ENCODE data around the gene PTPRN2.

The PTPRN2 gene

GRCh38 chr7:157932498-157933218 lies 655.0 kb downstream of the PTPRN2 start:
- H3K4me3 ChIP-seq (ENCODE audit: low read depth, low read length): no peak overlapping the region
- no peak for DNase-seq (ENCODE audit: low read depth)
- no peak for TF ChIP-seq CTCF (IDR thresholded peaks at IDR 0.05; ENCODE audit: control insufficient read depth, extremely low read depth, insufficient read depth)

- no peak overlapping the region for H3K4me3 ChIP-seq (ENCODE audit: low read depth, low read length)
- TF ChIP-seq CTCF (IDR thresholded peaks at IDR 0.05; ENCODE audit: control insufficient read depth, extremely low read depth, insufficient read depth): no peak
- no peak for DNase-seq (ENCODE audit: low read depth)
Observed at GRCh38 chr7:157930926-157931466, 656.6 kb downstream of the PTPRN2 start.

GRCh38 chr7:157930441-157930840 lies 657.2 kb downstream of the PTPRN2 start:
- no peak for DNase-seq (ENCODE audit: low read depth)
- H3K4me3 ChIP-seq (ENCODE audit: low read depth, low read length): no peak overlapping the region
- TF ChIP-seq CTCF (IDR thresholded peaks at IDR 0.05; ENCODE audit: control insufficient read depth, extremely low read depth, insufficient read depth): no peak

- no peak for TF ChIP-seq CTCF (IDR thresholded peaks at IDR 0.05; ENCODE audit: control insufficient read depth, extremely low read depth, insufficient read depth)
- DNase-seq (ENCODE audit: low read depth): no peak
Observed at GRCh38 chr7:157929671-157930070, 658.0 kb downstream of the PTPRN2 start.

GRCh38 chr7:157928808-157929425 lies 658.7 kb downstream of the PTPRN2 start:
- TF ChIP-seq CTCF (IDR thresholded peaks at IDR 0.05; ENCODE audit: control insufficient read depth, extremely low read depth, insufficient read depth): no peak
- no peak for DNase-seq (ENCODE audit: low read depth)
- H3K4me3 ChIP-seq (ENCODE audit: low read depth, low read length): no peak overlapping the region

More at GRCh38 chr7:157929671-157930070, 658.0 kb downstream of the PTPRN2 start:
- H3K4me3 ChIP-seq (ENCODE audit: low read depth, low read length): no peak overlapping the region

GRCh38 chr7:157928171-157928794 lies 659.3 kb downstream of the PTPRN2 start:
- DNase-seq (ENCODE audit: low read depth): no peak
- no peak overlapping the region for H3K4me3 ChIP-seq (ENCODE audit: low read depth, low read length)
- no peak for TF ChIP-seq CTCF (IDR thresholded peaks at IDR 0.05; ENCODE audit: control insufficient read depth, extremely low read depth, insufficient read depth)

Data from LNCaP clone FGC (cell line).